GM19395 (cell line): ENCODE measurements around the gene PPP3CB.
"Not testable (repeated sequence)": the region's sequence is repeated elsewhere in the genome, so short reads cannot be mapped to it uniquely, and the experiment has no call there.

ENCODE experiments used
- ATAC-seq: cut with Tn5 transposase; IDR thresholded peaks from one replicate; pipeline ENCODE4 v1.9.1; 2021; ENCODE audit warnings: mild to moderate bottlenecking, moderate library complexity; ENCODE audit not compliant: unreplicated experiment

Gene PPP3CB

DNA sequence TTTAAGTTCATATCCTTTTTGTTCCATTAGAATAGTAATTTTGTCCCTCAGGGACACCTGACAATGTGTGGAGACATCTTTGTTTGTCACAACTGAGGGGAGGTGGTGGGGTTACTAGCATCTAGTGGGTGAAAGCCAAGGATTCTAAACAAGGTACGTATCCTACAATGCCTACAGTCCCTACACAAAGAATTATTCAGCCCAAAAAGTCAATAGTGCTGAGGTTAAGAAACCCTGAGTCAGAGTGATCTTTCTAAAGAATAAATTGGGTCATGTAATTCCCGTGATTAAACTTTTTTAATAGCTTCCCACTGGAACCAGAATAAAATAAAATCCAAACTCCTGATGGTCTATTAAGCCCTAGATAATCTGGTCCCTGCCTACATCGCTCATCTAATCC, 79.3 kb downstream of the PPP3CB start:
- ATAC-seq, result no peak

DNA sequence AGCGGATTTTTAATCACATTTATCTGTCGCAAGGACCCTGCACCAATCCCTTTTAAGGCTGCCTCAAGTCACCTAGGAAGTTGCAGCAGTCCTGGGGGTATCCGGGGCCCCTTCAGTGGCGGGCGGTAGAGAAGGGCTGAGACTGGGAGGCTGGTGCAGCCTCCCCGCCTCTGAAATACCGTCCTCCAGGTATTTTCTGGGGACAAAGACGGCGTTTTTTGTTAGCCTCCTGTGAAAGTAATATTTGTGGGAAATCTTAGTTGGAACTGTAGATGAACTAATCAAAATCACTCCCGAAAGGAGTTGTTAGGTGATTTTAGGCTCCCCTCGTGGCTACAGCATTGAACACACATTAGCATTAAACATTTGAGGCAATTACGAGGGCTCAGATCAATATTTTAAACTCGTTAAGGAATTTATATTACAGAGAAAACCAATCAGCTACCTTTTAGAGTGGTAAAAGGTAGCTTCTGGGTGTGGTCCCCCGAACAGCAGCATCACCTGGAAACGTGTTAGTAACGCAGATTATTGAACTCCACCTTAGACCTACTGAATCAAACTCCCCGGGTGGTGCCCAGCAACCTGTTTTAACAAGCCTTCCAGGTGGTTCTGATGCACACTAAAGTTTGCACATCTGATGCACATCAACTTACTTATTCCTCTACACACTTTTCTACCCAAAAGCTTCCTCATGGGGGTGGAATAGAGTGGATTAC, 81.4 kb downstream of the PPP3CB start:
- peak; percentile 42 for ATAC-seq

DNA sequence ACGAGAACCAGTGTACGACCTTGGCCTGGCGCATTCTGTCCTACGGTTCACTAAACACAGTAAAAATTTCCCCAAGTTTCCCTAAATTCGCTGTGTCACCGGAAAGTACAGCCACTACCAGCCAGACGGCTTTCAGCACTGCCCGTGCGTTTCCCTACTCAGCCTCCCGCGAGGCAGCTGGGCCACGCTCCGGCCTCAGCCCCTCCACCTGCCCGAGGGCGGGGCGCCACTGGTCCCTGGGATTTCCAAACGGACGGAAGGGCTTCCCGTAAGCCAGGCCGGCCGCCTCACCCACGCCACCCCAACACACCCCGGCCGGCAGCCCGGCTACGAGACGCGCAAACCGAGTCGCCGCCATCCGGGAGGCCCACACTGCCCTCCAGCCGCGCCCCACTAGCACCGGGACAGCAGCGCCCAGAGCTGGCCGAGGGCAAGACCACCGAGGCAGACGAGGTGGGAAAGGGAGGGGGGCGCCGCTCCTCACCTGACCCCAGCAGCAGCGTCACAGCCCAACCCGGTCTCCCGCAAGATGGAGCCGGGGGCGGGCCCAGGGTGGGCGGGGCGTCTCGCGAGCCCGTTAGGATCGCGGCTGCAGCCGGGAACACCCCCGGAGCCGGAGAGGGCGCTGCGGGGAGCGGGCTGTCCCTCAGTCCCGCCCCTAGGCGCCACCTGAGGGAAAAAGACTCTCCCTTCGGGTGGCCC, 82.1 kb downstream of the PPP3CB start, which contains the start of gene ANXA7:
ANXA7 (minus strand) TSS at position 531 of the 702 bp plus-strand sequence. CDS start 13,202 bp downstream, outside the sequence.
- ATAC-seq, result peak; percentile 86

DNA sequence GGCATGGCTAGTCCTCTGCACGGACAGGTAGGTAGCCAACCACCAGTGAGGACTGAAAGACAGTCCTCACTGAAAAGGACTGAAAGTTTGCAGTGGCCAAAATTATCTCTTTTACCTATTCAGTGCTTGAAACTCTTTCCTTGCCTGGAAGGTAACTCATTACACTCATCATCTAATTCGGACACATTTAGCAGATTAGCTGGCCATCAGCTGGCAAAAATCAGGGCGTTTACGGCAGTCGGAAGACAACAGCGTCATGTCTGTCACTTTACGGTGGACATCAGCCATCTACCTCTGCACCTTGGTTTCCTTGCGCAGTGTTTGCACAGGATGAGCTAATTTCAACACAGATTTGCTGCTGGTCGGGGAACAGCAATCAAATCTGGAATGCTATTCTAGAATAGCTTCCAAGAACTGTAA, 82.7 kb downstream of the PPP3CB start:
- peak; percentile 44 for ATAC-seq

DNA sequence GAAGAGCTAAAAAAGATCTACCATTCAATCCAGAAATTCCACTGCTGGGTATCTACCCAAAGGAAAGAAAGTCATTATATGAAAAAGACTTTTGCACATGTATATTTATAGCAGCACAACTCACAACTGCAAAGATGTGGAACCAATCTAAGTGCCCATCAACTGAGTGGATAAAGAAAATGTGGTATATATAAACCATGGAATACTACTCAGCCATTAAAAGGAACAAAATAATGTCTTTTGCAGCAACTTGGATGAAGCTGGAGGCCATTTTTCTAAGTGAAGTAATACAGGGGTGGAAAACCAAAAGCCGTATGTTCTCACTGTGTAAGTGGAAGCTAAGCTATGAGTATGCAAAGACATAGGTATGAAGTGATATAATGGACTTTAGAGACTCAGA, 84.9 kb downstream of the PPP3CB start:
- no peak for ATAC-seq

DNA sequence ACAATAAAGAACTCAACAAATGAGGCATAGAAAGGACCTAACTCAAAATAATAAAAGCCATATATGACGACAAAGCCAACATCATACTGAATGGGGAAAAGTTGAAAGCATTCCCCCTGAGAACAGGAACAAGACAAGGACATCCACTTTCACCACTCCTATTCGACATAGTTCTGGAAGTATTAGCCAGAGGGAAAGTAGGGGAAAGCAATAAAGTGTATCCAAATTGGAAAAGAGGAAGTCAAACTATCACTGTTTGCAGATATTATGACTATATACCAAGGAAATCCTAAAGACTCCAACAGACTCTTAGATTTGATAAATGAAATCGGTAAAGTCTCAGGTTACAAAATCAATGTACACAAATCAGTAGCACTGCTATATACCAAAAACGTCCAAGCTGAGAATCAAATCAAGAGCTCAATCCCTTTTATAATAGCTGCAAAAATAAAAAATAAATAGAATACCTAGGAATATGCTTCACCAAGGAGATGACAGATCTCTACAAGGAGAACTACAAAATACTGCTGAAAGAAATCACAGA, 86.8 kb downstream of the PPP3CB start:
- no peak for ATAC-seq

DNA sequence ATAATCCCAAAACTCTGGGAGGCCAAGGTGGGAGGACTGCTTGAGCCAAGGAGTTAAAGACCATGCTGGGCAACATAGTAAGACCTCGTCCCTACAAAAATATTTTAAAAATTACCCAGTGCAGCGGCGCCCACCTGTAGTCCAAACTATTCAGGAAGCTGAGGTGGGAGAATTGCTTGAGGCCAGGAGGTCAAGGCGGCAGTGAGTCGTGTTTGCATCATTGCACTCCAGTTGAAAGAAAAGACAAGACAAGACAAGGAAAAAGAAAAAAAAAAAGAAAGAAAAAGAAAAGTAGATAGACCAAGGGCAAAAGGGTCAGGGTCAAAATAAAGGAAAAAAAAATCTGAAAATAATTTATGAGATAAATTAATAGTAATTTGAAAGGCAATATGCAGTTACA, 87.8 kb downstream of the PPP3CB start:
- ATAC-seq, result no peak

DNA sequence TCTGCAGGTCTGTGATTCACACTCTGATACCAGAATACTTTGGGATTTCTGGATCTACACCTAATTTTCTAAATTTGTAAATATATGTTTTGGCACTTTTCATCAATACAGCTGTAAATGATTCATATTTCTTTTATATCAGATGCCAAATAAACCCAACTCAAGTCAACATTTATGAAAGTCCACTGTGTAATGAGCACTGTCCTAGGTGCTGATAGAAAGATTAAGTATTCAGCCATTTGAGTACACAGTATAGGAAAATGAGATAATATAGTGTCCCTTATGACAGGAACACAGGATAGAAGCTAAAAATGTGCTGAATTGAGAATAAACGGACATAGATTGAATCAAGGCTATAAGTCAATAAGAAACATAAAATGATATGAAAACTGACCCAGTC, 88.3 kb downstream of the PPP3CB start:
- ATAC-seq, result no peak

DNA sequence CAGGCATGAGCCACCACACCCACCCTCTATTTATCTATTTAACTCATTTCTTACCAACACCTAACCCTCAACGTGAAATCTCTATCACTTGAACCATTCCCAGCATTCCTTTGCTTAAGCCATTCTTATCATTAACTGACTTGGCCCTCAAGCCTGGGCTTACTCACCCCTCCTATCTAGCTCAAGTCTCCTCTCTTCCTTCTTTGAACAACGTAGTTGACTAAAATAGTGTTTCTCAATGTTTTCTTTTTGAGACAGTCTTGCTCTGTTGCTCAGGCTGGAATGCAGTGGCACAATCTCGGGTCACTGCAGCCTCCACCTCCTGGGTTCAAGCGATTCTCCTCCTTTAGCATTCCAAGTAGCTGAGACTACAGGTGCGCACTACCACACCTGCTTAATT, 89.0 kb downstream of the PPP3CB start:
- no peak for ATAC-seq

DNA sequence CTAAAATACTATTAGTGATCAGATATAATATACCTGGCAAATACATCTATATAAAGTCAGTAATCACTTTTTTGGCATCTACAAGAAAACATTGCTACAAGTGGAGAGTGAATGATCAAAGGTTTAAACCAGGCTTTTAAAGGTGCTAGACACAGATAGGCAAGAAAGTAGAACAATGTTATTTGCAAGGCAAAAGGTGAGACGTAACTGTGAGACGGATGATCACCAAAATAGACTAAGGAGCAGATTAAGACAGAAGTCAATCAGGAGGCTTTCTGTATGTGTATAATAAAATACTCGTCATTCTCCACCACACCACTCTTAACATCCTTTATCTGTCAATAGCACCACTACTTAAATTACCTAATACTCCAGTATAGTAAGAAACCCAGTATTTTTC, 90.3 kb downstream of the PPP3CB start:
- no peak for ATAC-seq

DNA sequence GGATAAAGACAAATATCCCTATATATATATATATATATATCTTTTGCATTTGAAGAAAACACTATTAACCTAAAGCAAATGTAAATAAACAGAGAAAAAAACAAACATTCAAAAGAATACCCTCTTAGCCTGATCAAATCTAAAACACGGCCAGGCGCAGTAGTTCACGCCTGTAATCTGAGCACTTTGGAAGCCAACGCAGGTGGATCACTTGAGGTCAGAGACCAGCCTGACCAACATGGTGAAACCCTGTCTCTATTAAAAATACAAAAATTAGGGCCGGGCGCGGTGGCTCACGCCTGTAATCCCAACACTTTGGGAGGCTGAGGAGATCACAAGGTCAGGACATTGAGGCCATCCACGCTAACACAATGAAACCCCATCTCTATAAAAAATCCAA, 91.1 kb downstream of the PPP3CB start:
- ATAC-seq, result no peak

DNA sequence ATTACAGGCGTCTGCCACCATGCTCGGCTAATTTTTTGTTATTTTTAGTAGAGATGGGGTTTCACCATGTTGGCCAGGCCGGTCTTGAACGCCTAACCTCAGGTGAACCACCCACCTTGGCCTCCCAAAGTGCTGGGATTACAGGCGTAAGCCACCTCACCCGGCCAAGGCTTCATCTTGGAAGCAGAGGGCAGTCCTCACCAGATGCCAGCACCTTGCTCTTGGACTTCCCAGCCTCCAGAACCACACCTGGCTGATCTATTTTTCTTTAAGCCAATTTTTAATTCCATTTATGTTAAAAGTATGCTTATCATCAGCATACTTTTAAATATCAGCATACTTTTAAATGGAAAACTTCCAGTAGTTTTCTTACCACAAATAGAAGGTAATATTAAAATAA, 94.2 kb downstream of the PPP3CB start:
- no peak for ATAC-seq

DNA sequence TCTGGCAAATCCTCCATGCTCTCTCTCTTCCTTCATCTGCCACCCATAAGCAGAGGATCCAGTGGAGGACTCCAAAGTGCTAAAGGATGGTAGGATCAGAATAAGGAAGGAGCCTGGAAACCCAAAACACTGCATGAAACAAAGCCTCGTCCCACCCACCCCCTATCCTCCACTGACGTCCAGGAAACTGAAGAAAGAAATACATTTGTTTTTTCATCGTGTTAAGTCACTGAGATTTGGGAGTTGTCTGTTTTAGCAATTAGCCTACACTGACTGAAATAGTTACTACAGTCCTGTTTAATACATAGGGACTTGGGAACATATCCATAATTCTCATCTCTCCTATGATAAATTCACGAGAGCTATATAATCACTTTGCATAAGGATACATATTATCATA, 96.8 kb downstream of the PPP3CB start:
- no peak for ATAC-seq

DNA sequence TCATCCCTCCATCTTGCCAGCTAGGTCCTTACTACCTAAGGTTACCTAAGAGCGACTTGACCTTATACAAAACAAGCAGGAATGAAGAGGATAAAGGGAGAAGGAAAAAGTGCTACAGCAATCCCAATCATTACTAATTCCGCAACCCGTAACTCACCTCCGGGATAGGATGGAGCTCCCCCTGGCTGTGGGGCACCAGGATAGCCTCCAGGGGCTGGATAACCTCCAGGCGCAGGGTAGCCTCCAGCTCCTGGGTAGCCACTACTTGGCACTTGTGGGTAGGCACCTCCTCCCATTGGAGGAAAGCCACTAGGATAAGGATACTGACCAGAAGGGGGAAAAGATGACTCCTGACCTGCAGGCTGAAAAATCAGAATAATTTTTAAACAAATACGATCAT, 97.8 kb downstream of the PPP3CB start:
- ATAC-seq, result no peak

DNA sequence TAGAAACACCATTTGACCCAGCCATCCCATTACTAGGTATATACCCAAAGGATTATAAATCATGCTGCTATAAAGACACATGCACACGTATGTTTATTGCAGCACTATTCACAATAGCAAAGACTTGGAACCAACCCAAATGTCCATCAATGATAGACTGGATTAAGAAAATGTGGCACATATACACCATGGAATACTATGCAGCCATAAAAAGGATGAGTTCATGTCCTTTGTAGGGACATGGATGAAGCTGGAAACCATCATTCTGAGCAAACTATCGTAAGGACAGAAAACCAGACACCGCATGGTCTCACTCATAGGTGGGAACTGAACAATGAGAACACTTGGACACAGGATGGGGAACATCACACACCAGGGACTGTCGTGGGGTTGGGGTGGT, 101.5 kb downstream of the PPP3CB start:
- ATAC-seq, result not testable (repeated sequence)

DNA sequence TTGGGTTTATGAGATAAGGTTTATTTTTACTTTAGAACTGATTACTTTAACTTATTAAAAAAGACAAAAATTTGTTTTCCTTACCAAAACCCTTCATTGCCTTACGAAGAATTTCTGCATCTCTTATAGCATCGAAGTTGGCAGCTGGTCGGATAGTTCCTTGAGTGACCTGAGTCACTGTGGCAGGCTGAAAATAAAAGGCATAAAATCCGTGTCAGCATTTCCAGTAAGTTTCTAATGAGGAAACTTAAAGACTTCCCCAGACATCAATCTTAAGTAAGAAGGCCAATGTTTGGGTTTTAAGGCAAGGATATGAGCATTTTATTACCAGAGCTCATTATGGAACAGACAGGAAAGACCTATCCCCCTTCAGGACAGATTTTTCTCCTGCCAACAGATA, 107.6 kb downstream of the PPP3CB start:
- ATAC-seq, result no peak

DNA sequence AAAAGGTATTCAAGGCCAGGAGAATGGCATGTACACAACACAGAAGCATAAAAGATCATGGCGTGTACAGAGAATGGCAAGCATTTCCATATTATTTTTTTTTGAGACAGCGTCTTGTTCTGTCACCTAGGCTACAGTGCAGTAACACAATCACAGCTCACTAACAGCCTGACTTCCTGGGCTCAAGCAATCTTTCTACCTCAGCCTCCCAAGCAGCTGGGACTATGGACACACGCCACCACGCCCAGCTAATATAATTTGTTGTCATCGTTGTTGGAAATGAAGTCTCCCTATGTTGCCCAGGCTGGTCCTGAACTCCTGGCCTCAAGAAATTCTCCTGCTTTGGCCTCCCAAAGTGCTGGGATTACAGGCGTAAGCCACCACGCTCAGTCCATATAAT, 109.2 kb downstream of the PPP3CB start:
- no peak for ATAC-seq
